OCI-LY1 (cell line): Measurements from ENCODE around the gene CHMP4B.
A peak's percentile ranks its signal among the peaks of the same experiment; 100 is the strongest.

ENCODE experiments used
- H2AFZ ChIP-seq: fragments of 200-600 bp; sonication (generic), shearing (Covaris generic); 2 replicates; pipeline ENCODE4 v1.6.0; 2014; ENCODE audit warnings: antibody characterized with exemption, mild to moderate bottlenecking, low read length
- H3F3A ChIP-seq: fragments of 200-600 bp; sonication (generic), shearing (Covaris generic); 2 replicates; pipeline ENCODE4 v1.6.0; 2014; ENCODE audit warnings: mild to moderate bottlenecking, antibody characterized with exemption, low read length, moderate library complexity; ENCODE audit not compliant: insufficient read depth
- H3K27ac ChIP-seq: fragments of 200-600 bp; sonication (generic); 2 replicates; pipeline ENCODE4 v1.5.1; 2014; ENCODE audit warnings: low read length, mixed run types, mild to moderate bottlenecking, low read depth; ENCODE audit not compliant: poor library complexity, severe bottlenecking
- H3K27me3 ChIP-seq: fragments of 200-600 bp; sonication (generic); 2 replicates; pipeline ENCODE4 v1.6.0; 2014; ENCODE audit warnings: antibody characterized with exemption, mild to moderate bottlenecking, low read length, moderate library complexity; ENCODE audit not compliant: insufficient read depth
- H3K36me3 ChIP-seq: fragments of 200-600 bp; sonication (generic); 2 replicates; pipeline ENCODE4 v1.6.1; 2014; ENCODE audit warnings: mild to moderate bottlenecking, antibody characterized with exemption, low read length, moderate library complexity, mixed read lengths; ENCODE audit not compliant: insufficient read depth
- H3K4me1 ChIP-seq: fragments of 200-600 bp; sonication (generic); 2 replicates; pipeline ENCODE4 v1.5.1; 2014; ENCODE audit warnings: mild to moderate bottlenecking, low read length, moderate library complexity; ENCODE audit not compliant: insufficient read depth, severe bottlenecking
- H3K4me2 ChIP-seq: fragments of 200-600 bp; sonication (generic), shearing (Covaris generic); 2 replicates; pipeline ENCODE4 v1.6.1; 2014; ENCODE audit warnings: low read length
- H3K4me3 ChIP-seq: fragments of 200-600 bp; sonication (generic); 2 replicates; pipeline ENCODE4 v1.5.1; 2014; ENCODE audit warnings: low read length, low read depth, mild to moderate bottlenecking, mixed read lengths; ENCODE audit not compliant: poor library complexity, severe bottlenecking
- H3K79me2 ChIP-seq: fragments of 200-600 bp; shearing (Covaris generic); 2 replicates; pipeline ENCODE4 v1.6.1; 2016; ENCODE audit warnings: mixed run types, low read length, mixed read lengths; ENCODE audit not compliant: insufficient read depth
- H3K9ac ChIP-seq: fragments of 200-600 bp; sonication (generic), shearing (Covaris generic); 2 replicates; pipeline ENCODE4 v1.6.1; 2014; ENCODE audit warnings: mild to moderate bottlenecking, low read length, mixed read lengths
- H3K9me2 ChIP-seq: fragments of 200-600 bp; sonication (generic), shearing (Covaris generic); 2 replicates; pipeline ENCODE4 v1.6.1; 2014; ENCODE audit warnings: low read depth, mild to moderate bottlenecking, low read length, mixed read lengths
- H3K9me3 ChIP-seq: fragments of 200-600 bp; shearing (Covaris generic); 2 replicates; pipeline ENCODE4 v1.6.1; 2014; ENCODE audit warnings: low read length, mixed read lengths
- H4K20me1 ChIP-seq: fragments of 200-600 bp; sonication (generic), shearing (Covaris generic); 2 replicates; pipeline ENCODE4 v1.6.0; 2016; ENCODE audit warnings: mild to moderate bottlenecking, low read length; ENCODE audit not compliant: insufficient read depth
- CTCF ChIP-seq: fragments of 200-600 bp; sonication (generic), shearing (Covaris generic); IDR thresholded peaks from 2 replicates; pipeline ENCODE4 v1.5.1; 2017; ENCODE audit warnings: mild to moderate bottlenecking, antibody characterized with exemption, low read length, moderate library complexity, mixed read lengths
- EZH2 ChIP-seq: fragments of 200-600 bp; sonication (generic), shearing (Covaris generic); IDR thresholded peaks from 2 replicates; pipeline ENCODE4 v1.8.0; 2017; ENCODE audit warnings: borderline replicate concordance, mixed run types, mild to moderate bottlenecking, antibody characterized with exemption, low read length, moderate library complexity, mixed read lengths

Gene CHMP4B

GRCh38 chr20:33857722-33858563, 46.8 kb downstream of the CHMP4B start:
- Histone ChIP-seq H4K20me1 (no peaks in the 10 kb centered on the region), H3F3A (no peaks in the 10 kb centered on the region), H3K4me3 (no peak overlapping the region), H3K27ac (no peak overlapping the region), H3K4me1 (peaks cover 22% of the 10 kb centered on the region), H3K9me3 (no peaks in the 10 kb centered on the region), H3K9ac (no peak overlapping the region), H3K27me3 (no peaks in the 10 kb centered on the region), H3K4me2 (no peak overlapping the region), H3K36me3 (peaks cover 26% of the 10 kb centered on the region), H2AFZ (no peak overlapping the region), H3K79me2 (no peaks in the 10 kb centered on the region), H3K9me2 (no peaks in the 10 kb centered on the region)
- no peak for TF ChIP-seq CTCF
- TF ChIP-seq EZH2: no peak

- peaks cover 27% of the 10 kb centered on the region for H3K4me1 ChIP-seq
- no peaks in the 10 kb centered on the region for H3F3A ChIP-seq
- H3K9me2 ChIP-seq: no peaks in the 10 kb centered on the region
- peak overlapping the region; percentile 14; the same call in 1 of the 2 replicates for H3K4me2 ChIP-seq
- no peaks in the 10 kb centered on the region for H3K9me3 ChIP-seq
- TF ChIP-seq CTCF (no peak), EZH2 (no peak)
- H2AFZ ChIP-seq: no peak overlapping the region
- no peaks in the 10 kb centered on the region for H3K27me3 ChIP-seq
- no peak overlapping the region for H3K4me3 ChIP-seq
- H3K27ac ChIP-seq: peak overlapping the region; percentile 16
- H4K20me1 ChIP-seq: no peaks in the 10 kb centered on the region
- no peak overlapping the region; the same call in 1 of the 2 replicates for H3K9ac ChIP-seq
- no peaks in the 10 kb centered on the region for H3K79me2 ChIP-seq
- peaks cover 21% of the 10 kb centered on the region for H3K36me3 ChIP-seq
Observed at GRCh38 chr20:33858666-33859065, 47.5 kb downstream of the CHMP4B start.

GRCh38 chr20:33859157-33859695, 48.1 kb downstream of the CHMP4B start:
- Histone ChIP-seq H3K27ac (peak overlapping the region; percentile 16), H3K9me2 (no peaks in the 10 kb centered on the region), H2AFZ (no peak overlapping the region), H3K79me2 (no peaks in the 10 kb centered on the region), H3K4me1 (peaks cover 32% of the 10 kb centered on the region), H3K27me3 (no peaks in the 10 kb centered on the region), H3K9ac (no peak overlapping the region; the same call in 1 of the 2 replicates), H3K36me3 (peaks cover 15% of the 10 kb centered on the region), H3K4me3 (no peak overlapping the region), H3K4me2 (peak overlapping the region; percentile 14; the same call in 1 of the 2 replicates), H3K9me3 (no peaks in the 10 kb centered on the region), H4K20me1 (no peaks in the 10 kb centered on the region), H3F3A (no peaks in the 10 kb centered on the region)
- TF ChIP-seq CTCF (no peak), EZH2 (no peak)
